ENCODE measurements around the gene LAMTOR2.
"Not testable (repeated sequence)": the region's sequence is repeated elsewhere in the genome, so short reads cannot be mapped to it uniquely, and the experiment has no call there.

Gene LAMTOR2

DNA sequence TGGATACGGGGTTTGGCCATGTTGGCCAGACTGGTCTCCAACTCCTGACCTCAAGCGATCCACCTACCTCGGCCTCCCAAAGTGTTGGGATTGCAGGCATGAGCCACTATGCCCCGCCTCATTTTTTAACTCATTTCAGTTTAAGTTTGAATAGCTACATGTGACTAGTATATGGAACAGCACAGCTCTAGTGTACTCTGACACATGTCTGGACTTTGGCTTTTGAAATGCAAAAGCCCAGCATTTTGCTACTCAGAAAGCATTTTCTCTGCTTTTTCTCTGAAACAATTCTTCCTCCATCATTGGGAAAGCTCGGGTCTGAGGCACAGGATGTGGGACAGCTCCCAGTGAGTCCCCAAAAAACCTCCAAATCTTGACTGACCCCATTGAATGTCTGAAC, 29.8 kb upstream of the LAMTOR2 start:
- Histone ChIP-seq H3K36me3 (ENCODE audit: control insufficient read depth, insufficient read depth, low read length) (no peaks in the 10 kb centered on the region), H3K9ac (ENCODE audit: low read depth, low read length) (no peak overlapping the region), H3K9me3 (ENCODE audit: control insufficient read depth, insufficient read depth, low read length) (no peaks in the 10 kb centered on the region), H3K4me3 (ENCODE audit: low read depth, low read length) (no peak overlapping the region), H3K4me1 (ENCODE audit: control insufficient read depth, insufficient read depth, low read length) (peaks cover 5% of the 10 kb centered on the region), H3K27me3 (ENCODE audit: control insufficient read depth, insufficient read depth, low read length) (peaks cover 9% of the 10 kb centered on the region)

GRCh38 chr1:156025876-156026275, 28.7 kb upstream of the LAMTOR2 start:
- H3K9me3 ChIP-seq (ENCODE audit: control insufficient read depth, insufficient read depth, low read length), result no peaks in the 10 kb centered on the region
- H3K27me3 ChIP-seq (ENCODE audit: control insufficient read depth, insufficient read depth, low read length), result peaks cover 9% of the 10 kb centered on the region
- H3K4me3 ChIP-seq (ENCODE audit: low read depth, low read length), result no peak overlapping the region
- H3K4me1 ChIP-seq (ENCODE audit: control insufficient read depth, insufficient read depth, low read length), result peaks cover 2% of the 10 kb centered on the region
- no peaks in the 10 kb centered on the region for H3K36me3 ChIP-seq (ENCODE audit: control insufficient read depth, insufficient read depth, low read length)
- H3K9ac ChIP-seq (ENCODE audit: low read depth, low read length), result no peak overlapping the region

GRCh38 chr1:156026588-156026987, 28.0 kb upstream of the LAMTOR2 start:
- Histone ChIP-seq H3K4me3 (ENCODE audit: low read depth, low read length) (no peak overlapping the region), H3K4me1 (ENCODE audit: control insufficient read depth, insufficient read depth, low read length) (peaks cover 2% of the 10 kb centered on the region), H3K9ac (ENCODE audit: low read depth, low read length) (no peak overlapping the region), H3K9me3 (ENCODE audit: control insufficient read depth, insufficient read depth, low read length) (no peaks in the 10 kb centered on the region), H3K36me3 (ENCODE audit: control insufficient read depth, insufficient read depth, low read length) (no peaks in the 10 kb centered on the region), H3K27me3 (ENCODE audit: control insufficient read depth, insufficient read depth, low read length) (peaks cover 9% of the 10 kb centered on the region)

DNA sequence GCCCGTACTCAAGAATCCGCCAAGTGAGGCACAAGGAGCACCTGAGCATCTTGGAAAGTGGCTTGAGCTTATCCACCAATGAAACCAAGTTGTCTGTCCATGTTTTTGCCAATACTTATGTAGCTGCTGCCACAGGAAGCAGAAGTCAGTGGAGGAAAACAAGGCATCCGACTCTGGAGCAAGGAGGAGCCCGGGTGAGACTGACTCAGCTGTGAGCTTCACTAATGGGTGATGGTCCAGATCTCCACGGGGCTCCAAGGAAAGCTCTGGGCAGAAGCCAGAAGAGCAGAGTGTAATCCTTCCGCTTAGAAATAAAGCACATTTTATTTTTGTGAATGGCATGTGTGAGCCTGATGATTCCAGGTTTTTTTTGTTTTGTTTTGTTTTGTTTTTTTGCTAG, 21.6 kb upstream of the LAMTOR2 start:
- Histone ChIP-seq H3K9ac (ENCODE audit: low read depth, low read length) (no peak overlapping the region), H3K9me3 (ENCODE audit: control insufficient read depth, insufficient read depth, low read length) (no peaks in the 10 kb centered on the region), H3K4me3 (ENCODE audit: low read depth, low read length) (no peak overlapping the region), H3K36me3 (ENCODE audit: control insufficient read depth, insufficient read depth, low read length) (no peaks in the 10 kb centered on the region), H3K4me1 (ENCODE audit: control insufficient read depth, insufficient read depth, low read length) (no peaks in the 10 kb centered on the region), H3K27me3 (ENCODE audit: control insufficient read depth, insufficient read depth, low read length) (no peaks in the 10 kb centered on the region)

DNA sequence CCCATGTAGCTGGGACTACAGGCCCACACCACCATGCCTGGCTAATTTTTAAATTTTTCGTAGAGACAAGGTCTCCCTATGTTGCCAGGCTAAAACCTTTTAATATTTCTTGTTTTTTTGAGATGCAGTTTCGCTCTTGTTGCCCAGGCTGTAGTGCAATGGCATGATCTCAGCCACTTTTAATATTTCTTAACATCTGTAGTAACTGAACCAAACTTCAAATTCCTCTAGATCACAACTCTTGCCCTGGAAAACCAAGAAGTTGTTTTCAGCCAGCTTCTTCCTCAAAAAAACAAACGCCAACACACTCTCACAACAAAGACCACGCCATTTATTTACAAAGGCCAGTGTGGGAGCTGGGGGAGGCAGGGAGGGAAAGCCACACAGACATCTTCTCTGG, 19.6 kb upstream of the LAMTOR2 start:
- not testable (repeated sequence) for H3K9ac ChIP-seq (ENCODE audit: low read depth, low read length); H3K36me3 ChIP-seq (ENCODE audit: control insufficient read depth, insufficient read depth, low read length); H3K9me3 ChIP-seq (ENCODE audit: control insufficient read depth, insufficient read depth, low read length); H3K4me3 ChIP-seq (ENCODE audit: low read depth, low read length); H3K4me1 ChIP-seq (ENCODE audit: control insufficient read depth, insufficient read depth, low read length); H3K27me3 ChIP-seq (ENCODE audit: control insufficient read depth, insufficient read depth, low read length)

DNA sequence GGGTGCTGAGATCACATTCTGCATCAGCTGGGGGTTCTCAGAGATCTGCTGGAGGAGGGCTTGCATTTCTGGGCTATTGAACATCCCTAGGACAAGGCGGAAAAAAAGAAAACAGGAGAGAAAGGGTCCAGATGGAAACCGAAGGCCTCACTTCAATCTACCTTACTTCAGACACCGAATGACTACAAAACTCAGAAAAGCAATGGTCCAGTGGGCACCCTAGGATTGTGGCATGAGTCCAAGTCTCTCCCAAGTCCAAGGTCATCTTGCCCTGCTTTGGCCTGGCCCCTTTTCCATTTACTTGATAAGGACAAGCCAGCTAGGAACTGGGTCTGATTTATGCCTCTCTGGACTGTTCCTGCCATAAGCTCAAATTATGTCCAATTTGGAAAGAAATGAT, 11.8 kb upstream of the LAMTOR2 start:
- Histone ChIP-seq H3K9ac (ENCODE audit: low read depth, low read length) (no peak overlapping the region), H3K9me3 (ENCODE audit: control insufficient read depth, insufficient read depth, low read length) (no peaks in the 10 kb centered on the region), H3K4me1 (ENCODE audit: control insufficient read depth, insufficient read depth, low read length) (no peaks in the 10 kb centered on the region), H3K4me3 (ENCODE audit: low read depth, low read length) (no peak overlapping the region), H3K36me3 (ENCODE audit: control insufficient read depth, insufficient read depth, low read length) (peaks cover 24% of the 10 kb centered on the region), H3K27me3 (ENCODE audit: control insufficient read depth, insufficient read depth, low read length) (no peaks in the 10 kb centered on the region)

- Histone ChIP-seq H3K4me1 (ENCODE audit: control insufficient read depth, insufficient read depth, low read length) (no peaks in the 10 kb centered on the region), H3K36me3 (ENCODE audit: control insufficient read depth, insufficient read depth, low read length) (peaks cover 29% of the 10 kb centered on the region), H3K9me3 (ENCODE audit: control insufficient read depth, insufficient read depth, low read length) (no peaks in the 10 kb centered on the region), H3K4me3 (ENCODE audit: low read depth, low read length) (no peak overlapping the region), H3K27me3 (ENCODE audit: control insufficient read depth, insufficient read depth, low read length) (no peaks in the 10 kb centered on the region), H3K9ac (ENCODE audit: low read depth, low read length) (no peak overlapping the region)
Observed at GRCh38 chr1:156045076-156045475, 9.5 kb upstream of the LAMTOR2 start.

GRCh38 chr1:156048663-156049258, 5.8 kb upstream of the LAMTOR2 start:
- H3K27me3 ChIP-seq (ENCODE audit: control insufficient read depth, insufficient read depth, low read length), result no peaks in the 10 kb centered on the region
- no peak overlapping the region for H3K9ac ChIP-seq (ENCODE audit: low read depth, low read length)
- H3K36me3 ChIP-seq (ENCODE audit: control insufficient read depth, insufficient read depth, low read length), result peaks cover 9% of the 10 kb centered on the region
- H3K9me3 ChIP-seq (ENCODE audit: control insufficient read depth, insufficient read depth, low read length), result no peaks in the 10 kb centered on the region
- no peak overlapping the region for H3K4me3 ChIP-seq (ENCODE audit: low read depth, low read length)
- H3K4me1 ChIP-seq (ENCODE audit: control insufficient read depth, insufficient read depth, low read length), result no peaks in the 10 kb centered on the region

DNA sequence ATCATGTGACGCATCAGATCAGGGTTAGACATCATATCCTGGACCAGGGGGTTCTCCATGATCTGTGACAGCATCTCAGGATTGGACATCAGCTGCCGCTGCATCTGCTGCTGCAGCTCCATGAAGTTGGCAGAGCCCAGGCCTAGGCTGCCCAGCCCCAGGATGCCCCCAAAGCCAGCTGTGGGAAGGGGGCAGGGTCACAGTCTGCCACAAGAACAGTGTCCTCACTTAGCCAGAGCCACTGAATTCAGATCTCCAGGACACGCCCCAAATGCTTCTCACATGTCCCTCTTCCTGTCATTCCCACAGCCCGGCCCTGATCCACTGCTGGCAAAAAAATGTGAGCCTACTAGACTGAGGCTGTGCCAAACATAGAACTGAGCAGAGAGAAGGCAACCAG, 4.2 kb upstream of the LAMTOR2 start:
- Histone ChIP-seq H3K4me3 (ENCODE audit: low read depth, low read length) (no peak overlapping the region), H3K27me3 (ENCODE audit: control insufficient read depth, insufficient read depth, low read length) (peaks cover 1% of the 10 kb centered on the region), H3K36me3 (ENCODE audit: control insufficient read depth, insufficient read depth, low read length) (peaks cover 8% of the 10 kb centered on the region), H3K9ac (ENCODE audit: low read depth, low read length) (no peak overlapping the region), H3K9me3 (ENCODE audit: control insufficient read depth, insufficient read depth, low read length) (no peaks in the 10 kb centered on the region), H3K4me1 (ENCODE audit: control insufficient read depth, insufficient read depth, low read length) (peaks cover under 1% of the 10 kb centered on the region)

DNA sequence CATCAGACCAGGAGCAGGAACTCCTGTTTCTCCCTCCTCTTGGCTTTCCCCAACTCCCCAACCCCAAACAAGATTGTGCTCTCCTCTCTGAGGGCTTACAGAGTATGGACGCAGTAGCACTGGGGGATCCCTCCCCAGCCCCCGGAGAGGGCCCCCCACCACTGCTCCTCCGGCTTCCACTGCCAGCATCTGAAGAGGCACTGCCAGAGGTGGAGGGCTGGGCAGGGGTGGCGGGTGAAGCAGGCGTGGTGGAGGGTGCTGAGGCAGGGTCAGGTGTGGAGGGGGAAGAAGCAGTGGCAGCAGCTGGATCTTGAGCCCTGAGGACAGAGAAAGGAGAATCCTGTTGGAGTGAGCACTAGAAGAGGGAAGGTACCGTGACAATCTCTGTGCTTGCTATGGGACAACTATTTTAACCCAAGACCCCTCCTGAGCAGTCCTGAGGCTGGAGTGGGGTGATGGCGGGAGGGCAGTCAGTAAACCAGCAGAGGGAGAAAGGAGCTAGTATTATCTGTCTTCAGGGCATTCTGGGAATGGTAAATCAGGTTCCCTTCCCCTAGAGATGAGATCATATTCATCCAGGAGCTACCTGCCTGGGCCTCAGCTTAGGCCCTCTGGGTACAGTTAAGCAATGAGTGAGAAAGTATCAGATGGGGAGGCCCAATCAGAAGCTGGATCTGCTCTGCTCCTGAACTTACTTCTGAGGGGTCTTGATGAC, 3.4 kb upstream of the LAMTOR2 start:
- no peak overlapping the region for H3K4me3 ChIP-seq (ENCODE audit: low read depth, low read length)
- H3K36me3 ChIP-seq (ENCODE audit: control insufficient read depth, insufficient read depth, low read length), result peaks cover 8% of the 10 kb centered on the region
- peaks cover 5% of the 10 kb centered on the region for H3K4me1 ChIP-seq (ENCODE audit: control insufficient read depth, insufficient read depth, low read length)
- no peaks in the 10 kb centered on the region for H3K9me3 ChIP-seq (ENCODE audit: control insufficient read depth, insufficient read depth, low read length)
- H3K27me3 ChIP-seq (ENCODE audit: control insufficient read depth, insufficient read depth, low read length), result peaks cover 4% of the 10 kb centered on the region
- H3K9ac ChIP-seq (ENCODE audit: low read depth, low read length), result no peak overlapping the region

DNA sequence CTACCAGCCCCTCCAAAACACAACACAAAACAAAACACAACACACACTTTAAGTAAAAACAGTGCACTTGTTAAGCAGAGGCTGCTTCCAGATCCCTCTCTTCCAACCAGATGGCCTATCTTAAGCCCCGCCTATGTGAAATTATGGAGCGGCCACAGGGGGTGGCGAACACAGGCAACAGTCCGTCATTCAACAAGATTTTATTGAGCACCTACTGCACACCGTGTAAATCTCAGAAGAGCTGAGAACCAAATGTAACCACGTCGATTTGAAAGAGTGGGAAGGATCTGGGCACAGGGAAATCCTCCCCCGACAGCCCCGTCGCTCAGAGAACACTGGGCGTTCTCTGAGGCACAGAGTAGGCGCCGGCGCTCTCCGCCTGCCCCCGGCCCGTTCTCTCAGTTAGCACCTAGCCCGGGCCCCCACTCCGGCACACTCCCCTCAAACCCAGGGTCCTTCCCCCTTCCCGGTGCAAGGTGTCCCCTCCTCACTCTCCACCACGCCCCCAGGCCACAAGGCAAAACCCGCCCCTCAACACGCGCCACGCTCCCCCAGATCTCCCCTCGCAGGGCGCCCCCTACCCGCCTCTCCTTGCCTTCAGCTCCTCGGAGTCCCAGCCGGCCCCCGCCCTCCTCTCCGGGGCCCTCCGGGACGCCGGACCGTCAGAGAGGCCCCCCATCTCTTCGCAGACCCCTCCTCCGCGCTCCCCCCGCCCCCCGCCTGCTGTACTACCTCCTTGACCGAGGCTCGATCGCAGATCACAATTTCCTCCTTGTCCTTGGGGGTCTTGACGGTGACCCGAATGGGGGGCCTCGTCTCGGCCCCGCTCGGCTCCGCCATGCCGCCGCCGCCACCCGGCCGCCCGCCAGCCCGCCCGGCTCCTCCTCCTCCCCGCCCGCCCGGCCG, 1.5 kb upstream of the LAMTOR2 start:
- Histone ChIP-seq H3K4me1 (ENCODE audit: control insufficient read depth, insufficient read depth, low read length) (peaks cover 5% of the 10 kb centered on the region), H3K9me3 (ENCODE audit: control insufficient read depth, insufficient read depth, low read length) (no peaks in the 10 kb centered on the region), H3K27me3 (ENCODE audit: control insufficient read depth, insufficient read depth, low read length) (peaks cover 6% of the 10 kb centered on the region), H3K9ac (ENCODE audit: low read depth, low read length) (peak overlapping the region; percentile 9), H3K4me3 (ENCODE audit: low read depth, low read length) (peak overlapping the region; percentile 96), H3K36me3 (ENCODE audit: control insufficient read depth, insufficient read depth, low read length) (peaks cover 8% of the 10 kb centered on the region)

Measured in iPS-15b (cell line).